HEK293 (cell line): ENCODE results near the gene ZNF775.

Experiments
- CTCF ChIA-PET: fragments of 350-600 bp; formaldehyde crosslinking; extraction: SDS; loops from one replicate; lab custom pipeline; 2021; ENCODE audit warnings: antibody characterized with exemption; lab: Yijun Ruan, JAX
- POLR2A ChIA-PET: fragments of 300-600 bp; formaldehyde crosslinking; extraction: SDS; loops from one replicate; lab custom pipeline; 2020; ENCODE audit warnings: antibody characterized with exemption, inconsistent platforms; lab: Yijun Ruan, JAX
- H3K27ac ChIP-seq: fragments of 200-500 bp; sonication (Bioruptor generic); 2 replicates; pipeline ENCODE4 v1.5.1; 2014; ENCODE audit warnings: low read depth, low read length, control low read depth, inconsistent platforms; ENCODE audit errors: extremely low read depth
- H3K36me3 ChIP-seq, 2 experiments: fragments of 200-500 bp in 1 of 2; sonication (Bioruptor generic) in 1 of 2; 1 replicate in 1 of 2; 2 replicates in 1 of 2; pipeline ENCODE4 v1.5.1; 2014 to 2017; ENCODE audit warnings: inconsistent platforms in 2 of 2, low read length in 2 of 2; ENCODE audit not compliant: control insufficient read depth in 2 of 2, insufficient read depth in 1 of 2
- H3K4me1 ChIP-seq: fragments of 200-500 bp; sonication (Bioruptor generic); 2 replicates; pipeline ENCODE4 v1.5.1; 2014; ENCODE audit warnings: mild to moderate bottlenecking, low read length, inconsistent platforms; ENCODE audit not compliant: control insufficient read depth, insufficient read depth
- H3K4me3 ChIP-seq: 2 replicates; pipeline ENCODE4 v1.5.1; 2011; ENCODE audit warnings: low read depth, mild to moderate bottlenecking, control low read depth, low read length, moderate library complexity
- H3K9me3 ChIP-seq: fragments of 200-500 bp; sonication (Bioruptor generic); 2 replicates; pipeline ENCODE4 v1.5.1; 2014; ENCODE audit warnings: low read depth, low read length, inconsistent platforms; ENCODE audit not compliant: control insufficient read depth, insufficient read depth
- AEBP2 ChIP-seq: fragments of 450-650 bp; formaldehyde crosslinking; IDR thresholded peaks from 2 replicates; pipeline ENCODE4 v1.5.1; 2016; ENCODE audit warnings: missing biosample characterization, missing genetic modification characterization, borderline replicate concordance
- BCL11A ChIP-seq: fragments of 450-650 bp; formaldehyde crosslinking; IDR thresholded peaks from 2 replicates; pipeline ENCODE4 v1.5.1; 2016; ENCODE audit warnings: low read depth, missing biosample characterization, missing genetic modification characterization
- HOXC10 ChIP-seq: sonication (generic); formaldehyde crosslinking; IDR thresholded peaks from 2 replicates; pipeline ENCODE4 v1.8.1; 2023; ENCODE audit warnings: mild to moderate bottlenecking, missing genetic modification reagents
- INSM2 ChIP-seq: fragments of 450-650 bp; formaldehyde crosslinking; IDR thresholded peaks from 2 replicates; pipeline ENCODE4 v1.5.1; 2016; ENCODE audit warnings: missing biosample characterization, missing genetic modification characterization
- SETDB1 ChIP-seq: IDR thresholded peaks from one replicate; pipeline ENCODE4 v1.6.1; 2017; ENCODE audit warnings: mild to moderate bottlenecking, low read length, moderate library complexity, mixed read lengths; ENCODE audit not compliant: insufficient read length
- ZBTB49 ChIP-seq: fragments of 450-650 bp; formaldehyde crosslinking; IDR thresholded peaks from 2 replicates; pipeline ENCODE4 v1.5.1; 2016; ENCODE audit warnings: missing biosample characterization, missing genetic modification characterization, low read depth
- ZNF19 ChIP-seq: fragments of 450-650 bp; formaldehyde crosslinking; IDR thresholded peaks from 2 replicates; pipeline ENCODE4; 2016; ENCODE audit warnings: missing biosample characterization, missing genetic modification characterization, low read depth
- ZNF221 ChIP-seq: fragments of 450-650 bp; formaldehyde crosslinking; IDR thresholded peaks from 2 replicates; pipeline ENCODE4 v1.5.1; 2017; ENCODE audit warnings: missing biosample characterization, missing genetic modification characterization, borderline replicate concordance
- ZNF223 ChIP-seq: fragments of 450-650 bp; formaldehyde crosslinking; IDR thresholded peaks from 2 replicates; pipeline ENCODE4 v1.5.1; 2016; ENCODE audit warnings: missing biosample characterization, missing genetic modification characterization
- ZNF239 ChIP-seq: fragments of 450-650 bp; formaldehyde crosslinking; IDR thresholded peaks from 2 replicates; pipeline ENCODE4 v1.5.1; 2016; ENCODE audit warnings: missing biosample characterization, missing genetic modification characterization
- ZNF280D ChIP-seq: fragments of 450-650 bp; formaldehyde crosslinking; IDR thresholded peaks from 2 replicates; pipeline ENCODE4 v1.5.1; 2016; ENCODE audit warnings: missing biosample characterization, missing genetic modification characterization
- ZNF350 ChIP-seq: fragments of 450-650 bp; formaldehyde crosslinking; IDR thresholded peaks from 2 replicates; pipeline ENCODE4 v1.5.0; 2017; ENCODE audit warnings: missing biosample characterization, mild to moderate bottlenecking, missing genetic modification characterization
- ZNF510 ChIP-seq: fragments of 450-650 bp; formaldehyde crosslinking; IDR thresholded peaks from 2 replicates; pipeline ENCODE4 v1.5.1; 2018; ENCODE audit warnings: mild to moderate bottlenecking, missing genetic modification characterization, missing biosample characterization; ENCODE audit not compliant: insufficient replicate concordance
- ZNF658 ChIP-seq: fragments of 450-650 bp; formaldehyde crosslinking; IDR thresholded peaks from 2 replicates; pipeline ENCODE4; 2016; ENCODE audit warnings: missing biosample characterization, missing genetic modification characterization
- ZSCAN16 ChIP-seq: fragments of 450-650 bp; formaldehyde crosslinking; IDR thresholded peaks from 2 replicates; pipeline ENCODE4 v1.5.1; 2016; ENCODE audit warnings: missing biosample characterization, missing genetic modification characterization
- ZSCAN30 ChIP-seq: fragments of 450-650 bp; IDR thresholded peaks from 2 replicates; pipeline ENCODE4 v1.5.1; 2018; ENCODE audit warnings: missing biosample characterization, mild to moderate bottlenecking, missing genetic modification characterization, moderate library complexity

The ZNF775 gene

GRCh38 chr7:150406567-150407421, 27.7 kb downstream of the ZNF775 start:
- no peaks in the 10 kb centered on the region for H3K36me3 ChIP-seq
- no peaks in the 10 kb centered on the region for H3K9me3 ChIP-seq
- no peak overlapping the region for H3K4me3 ChIP-seq
- no peaks in the 10 kb centered on the region for H3K4me1 ChIP-seq
- H3K27ac ChIP-seq = no peak overlapping the region
- POLR2A ChIA-PET = no interaction called here
- TF ChIP-seq ZNF239 (tag by site-specific recombination) (no peak), ZSCAN16 (tag by site-specific recombination) (no peak), INSM2 (tag by site-specific recombination) (no peak), ZSCAN30 (no peak), AEBP2 (tag by site-specific recombination) (no peak), ZNF510 (no peak), ZNF280D (tag by site-specific recombination) (no peak), ZNF223 (tag by site-specific recombination) (no peak), ZNF221 (tag by site-specific recombination) (no peak), SETDB1 (no peak), ZBTB49 (tag by site-specific recombination) (no peak), HOXC10 (CRISPR knock-in tag) (no peak), BCL11A (tag by site-specific recombination) (no peak), ZNF19 (tag by site-specific recombination) (no peak), ZNF350 (tag by site-specific recombination) (no peak), ZNF658 (tag by site-specific recombination) (no peak)
- CTCF ChIA-PET = interaction anchor here (0.8 to 2.1 kb wide), 5 partner anchors 11 to 41 kb away, joined by 3 to 9 read pairs (median 3); no protein-coding TSS in a partner anchor
